GM19452 (cell line): ENCODE measurements around the gene LTA4H.
"Not testable (repeated sequence)": the region's sequence is repeated elsewhere in the genome, so short reads cannot be mapped to it uniquely, and the experiment has no call there.

Experiments
- ATAC-seq: cut with Tn5 transposase; IDR thresholded peaks from one replicate; pipeline ENCODE4 v1.9.1; 2021; ENCODE audit not compliant: unreplicated experiment

LTA4H gene

GRCh38 chr12:95995238-95996031, 40.0 kb downstream of the LTA4H start:
- no peak for ATAC-seq

- ATAC-seq, result no peak
Observed at GRCh38 chr12:95994476-95994875, 40.9 kb downstream of the LTA4H start.

GRCh38 chr12:95993907-95994306, 41.5 kb downstream of the LTA4H start:
- ATAC-seq, result no peak

- ATAC-seq, result no peak
Observed at GRCh38 chr12:95990136-95990535, 45.3 kb downstream of the LTA4H start.

GRCh38 chr12:95989504-95990123, 45.8 kb downstream of the LTA4H start:
- ATAC-seq, result no peak

GRCh38 chr12:95988506-95989275, 46.7 kb downstream of the LTA4H start:
- no peak for ATAC-seq

GRCh38 chr12:95986635-95987570, 48.5 kb downstream of the LTA4H start:
- no peak for ATAC-seq

GRCh38 chr12:95984682-95985081, 50.7 kb downstream of the LTA4H start:
- ATAC-seq, result no peak

- ATAC-seq, result no peak
Observed at GRCh38 chr12:95982602-95983001, 52.8 kb downstream of the LTA4H start.

GRCh38 chr12:95980437-95980836, 55.0 kb downstream of the LTA4H start:
- ATAC-seq, result no peak

- no peak for ATAC-seq
Observed at GRCh38 chr12:95978774-95979173, 56.6 kb downstream of the LTA4H start.

GRCh38 chr12:95978351-95978750, 57.0 kb downstream of the LTA4H start:
- no peak for ATAC-seq

- no peak for ATAC-seq
Observed at GRCh38 chr12:95977764-95978305, 57.6 kb downstream of the LTA4H start.

GRCh38 chr12:95976416-95976832, 59.0 kb downstream of the LTA4H start:
- ATAC-seq, result no peak

GRCh38 chr12:95975491-95975890, 59.9 kb downstream of the LTA4H start:
- ATAC-seq, result no peak

GRCh38 chr12:95974358-95974757, 61.0 kb downstream of the LTA4H start:
- no peak for ATAC-seq

- no peak for ATAC-seq
Observed at GRCh38 chr12:95972832-95973456, 62.4 kb downstream of the LTA4H start.

GRCh38 chr12:95970905-95971304, 64.5 kb downstream of the LTA4H start:
- no peak for ATAC-seq

- ATAC-seq, result not testable (repeated sequence)
Observed at GRCh38 chr12:95969116-95969515, 66.3 kb downstream of the LTA4H start.

GRCh38 chr12:95967301-95967700, 68.1 kb downstream of the LTA4H start:
- ATAC-seq, result no peak
